H1 (cell line): ENCODE measurements around the gene SLC44A5. TPM values are rescaled to one million over a fixed set of nuclear protein-coding genes. Genes with fewer than 3 reads are reported as not detected.

Source experiments
- CTCF ChIA-PET: fragments of 300-600 bp; sonication (Branson Sonifier 250); formaldehyde crosslinking; loops from one replicate; lab custom pipeline; 2021; ENCODE audit not compliant: partially characterized antibody; lab: Charles Lee
- POLR2A ChIA-PET: fragments of 300-600 bp; sonication (Branson Sonifier 250); formaldehyde crosslinking; loops from one replicate; lab custom pipeline; 2021; ENCODE audit warnings: inconsistent platforms; ENCODE audit not compliant: partially characterized antibody; lab: Charles Lee
- DNase-seq, 2 experiments: peaks; one replicate each; pipeline versions ENCODE4 v3.0.0 to v3.0.0-alpha.2; 2010 to 2022; ENCODE audit warnings: low spot score in 2 of 2, low read depth in 1 of 2, mixed read lengths in 1 of 2
- FAIRE-seq: peaks from 2 replicates; lab custom pipeline; 2011; peaks lifted over from hg19 to GRCh38; lab: Jason Lieb, UNC
- H2AFZ ChIP-seq: 2 replicates; pipeline ENCODE4 v1.8.1; 2012; ENCODE audit warnings: low read length, inconsistent platforms
- H2AK5ac ChIP-seq: 2 replicates; pipeline ENCODE4 v1.6.1; 2013; ENCODE audit warnings: low read depth, low read length
- H2BK120ac ChIP-seq: replicated peaks from 2 replicates; pipeline ENCODE3; 2013; ENCODE audit warnings: low read depth, low read length, inconsistent platforms
- H2BK12ac ChIP-seq: 2 replicates; pipeline ENCODE4 v1.6.1; 2013; ENCODE audit warnings: low read depth, low read length
- H2BK15ac ChIP-seq: 2 replicates; pipeline ENCODE4 v1.6.1; 2013; ENCODE audit warnings: low read length
- H2BK20ac ChIP-seq: 2 replicates; pipeline ENCODE4 v1.6.1; 2013; ENCODE audit warnings: low read length
- H2BK5ac ChIP-seq: 2 replicates; pipeline ENCODE4 v1.6.1; 2013; ENCODE audit warnings: low read depth, low read length
- H3K14ac ChIP-seq: 2 replicates; pipeline ENCODE4 v1.6.1; 2013; ENCODE audit warnings: inconsistent platforms; ENCODE audit not compliant: insufficient read length
- H3K18ac ChIP-seq: 2 replicates; pipeline ENCODE4 v1.6.1; 2013; ENCODE audit warnings: low read length; ENCODE audit errors: extremely low read depth
- H3K23ac ChIP-seq: 2 replicates; pipeline ENCODE4 v1.6.1; 2013; ENCODE audit warnings: inconsistent platforms; ENCODE audit not compliant: insufficient read length
- H3K23me2 ChIP-seq: 2 replicates; pipeline ENCODE4 v1.6.1; 2013; ENCODE audit warnings: low read depth, low read length
- H3K27ac ChIP-seq: 2 replicates; pipeline ENCODE4 v1.6.1; 2011; ENCODE audit warnings: low read depth, low read length, inconsistent platforms
- H3K27me3 ChIP-seq, 4 experiments: replicated peaks in 1 of 4; 1 replicate in 1 of 4; 2 replicates in 3 of 4; pipeline versions ENCODE4 v1.6.1 to v1.8.1; 2011 to 2013; ENCODE audit warnings: low read length in 3 of 4, mild to moderate bottlenecking in 3 of 4, inconsistent platforms in 2 of 4, mixed read lengths in 2 of 4, moderate library complexity in 1 of 4; ENCODE audit not compliant: control insufficient read depth in 3 of 4, insufficient read depth in 3 of 4; ENCODE audit errors: extremely low read depth in 1 of 4
- H3K36me3 ChIP-seq, 4 experiments: 2 replicates each; pipeline versions ENCODE4 v1.6.1 to v1.8.1; 2011 to 2013; ENCODE audit warnings: mild to moderate bottlenecking in 4 of 4, low read length in 3 of 4, moderate library complexity in 2 of 4, control low read depth in 1 of 4, inconsistent platforms in 1 of 4; ENCODE audit not compliant: insufficient read depth in 4 of 4, control insufficient read depth in 2 of 4
- H3K4ac ChIP-seq: replicated peaks from 2 replicates; pipeline ENCODE3; 2013; ENCODE audit warnings: low read length, low read depth, mixed read lengths, inconsistent platforms; ENCODE audit not compliant: insufficient read length
- H3K4me1 ChIP-seq, 4 experiments: replicated peaks in 1 of 4; 1 replicate in 1 of 4; 2 replicates in 3 of 4; pipeline versions ENCODE4 v1.6.1 to v1.8.1; 2011 to 2013; ENCODE audit warnings: low read length in 3 of 4, inconsistent platforms in 2 of 4, mixed read lengths in 1 of 4; ENCODE audit not compliant: insufficient read depth in 4 of 4, control insufficient read depth in 3 of 4
- H3K4me2 ChIP-seq, 2 experiments: 2 replicates each; pipeline versions ENCODE4 v1.6.1 to v1.8.1; 2011 to 2013; ENCODE audit warnings: low read depth in 2 of 2, low read length in 2 of 2, control low read depth in 1 of 2, inconsistent platforms in 1 of 2, mild to moderate bottlenecking in 1 of 2; ENCODE audit not compliant: insufficient read depth in 1 of 2
- H3K4me3 ChIP-seq, 4 experiments: fragments of 200-600, 300-600 bp in 1 of 4; sonication (generic), shearing (Covaris generic), sonication (Bioruptor Twin) in 1 of 4; 2 replicates each; pipeline versions ENCODE4 v1.5.1 to v1.8.1; 2011 to 2016; ENCODE audit warnings: low read length in 4 of 4, low read depth in 3 of 4, control low read depth in 2 of 4, inconsistent platforms in 2 of 4, mild to moderate bottlenecking in 2 of 4, mixed read lengths in 1 of 4, moderate library complexity in 1 of 4; ENCODE audit not compliant: insufficient read depth in 2 of 4; ENCODE audit errors: extremely low read depth in 1 of 4
- H3K56ac ChIP-seq: replicated peaks from 2 replicates; pipeline ENCODE3; 2013; ENCODE audit warnings: low read depth, mild to moderate bottlenecking, mixed read lengths, low read length, inconsistent platforms; ENCODE audit not compliant: insufficient read length
- H3K79me1 ChIP-seq: 2 replicates; pipeline ENCODE4 v1.6.1; 2013; ENCODE audit warnings: low read depth, low read length, control low read depth
- H3K79me2 ChIP-seq, 2 experiments: 2 replicates each; pipeline versions ENCODE4 v1.6.1 to v1.8.1; 2012 to 2013; ENCODE audit warnings: low read length in 2 of 2, mild to moderate bottlenecking in 2 of 2, inconsistent platforms in 1 of 2; ENCODE audit not compliant: insufficient read depth in 2 of 2, control insufficient read depth in 1 of 2
- H3K9ac ChIP-seq, 4 experiments: replicated peaks in 1 of 4; 1 replicate in 1 of 4; 2 replicates in 3 of 4; pipeline versions ENCODE4 v1.6.1 to v1.8.1; 2011 to 2013; ENCODE audit warnings: low read depth in 3 of 4, low read length in 3 of 4, control low read depth in 2 of 4, mild to moderate bottlenecking in 2 of 4, moderate library complexity in 2 of 4, inconsistent platforms in 1 of 4; ENCODE audit errors: extremely low read depth in 1 of 4
- H3K9me3 ChIP-seq, 2 experiments: 2 replicates each; pipeline versions ENCODE4 v1.6.1 to v1.8.1; 2012 to 2013; ENCODE audit warnings: mild to moderate bottlenecking in 2 of 2, moderate library complexity in 2 of 2, control low read depth in 1 of 2, inconsistent platforms in 1 of 2, low read depth in 1 of 2, low read length in 1 of 2, mixed read lengths in 1 of 2; ENCODE audit not compliant: insufficient read depth in 2 of 2
- H4K20me1 ChIP-seq, 2 experiments: replicated peaks in 1 of 2; 2 replicates each; pipeline versions ENCODE3 to v1.8.1; 2011 to 2013; ENCODE audit warnings: inconsistent platforms in 2 of 2, low read length in 2 of 2, mild to moderate bottlenecking in 1 of 2; ENCODE audit not compliant: insufficient read depth in 2 of 2, control insufficient read depth in 1 of 2
- H4K5ac ChIP-seq: 2 replicates; pipeline ENCODE4 v1.6.1; 2013; ENCODE audit warnings: low read length, low read depth, mixed read lengths, inconsistent platforms; ENCODE audit not compliant: insufficient read length
- H4K8ac ChIP-seq: 2 replicates; pipeline ENCODE4 v1.8.0; 2013; ENCODE audit warnings: mild to moderate bottlenecking, moderate library complexity, low read length, inconsistent platforms; ENCODE audit not compliant: insufficient read depth; ENCODE audit errors: extremely low read depth
- H4K91ac ChIP-seq: replicated peaks from 2 replicates; pipeline ENCODE3; 2013; ENCODE audit warnings: low read length, mixed read lengths, inconsistent platforms; ENCODE audit not compliant: insufficient read length
- BRCA1 ChIP-seq: IDR thresholded peaks from 2 replicates; pipeline ENCODE4 v1.6.1; 2012; ENCODE audit warnings: low read depth, low read length, improper control_type of control experiment
- EP300 ChIP-seq, 2 experiments: IDR thresholded peaks; 1 replicate in 1 of 2; 2 replicates in 1 of 2; pipeline ENCODE4 v1.6.1; 2011 to 2012; ENCODE audit warnings: low read depth in 2 of 2, low read length in 2 of 2, mild to moderate bottlenecking in 2 of 2, borderline replicate concordance in 1 of 2, inconsistent platforms in 1 of 2, moderate library complexity in 1 of 2
- EZH2 ChIP-seq: fragments of 200-600 bp; sonication (generic); IDR thresholded peaks from 2 replicates; pipeline ENCODE4 v1.7.1; 2012; ENCODE audit warnings: low read depth, mild to moderate bottlenecking, moderate library complexity, low read length, inconsistent platforms; ENCODE audit not compliant: severe bottlenecking
- HDAC6 ChIP-seq: IDR thresholded peaks from one replicate; pipeline ENCODE4 v1.7.1; 2012; ENCODE audit warnings: low read depth, mild to moderate bottlenecking, inconsistent platforms, low read length, moderate library complexity
- KDM1A ChIP-seq: fragments of 200-600, 300-600 bp; sonication (generic); IDR thresholded peaks from 2 replicates; pipeline ENCODE4 v1.7.1; 2016; ENCODE audit warnings: mild to moderate bottlenecking, low read length, borderline replicate concordance
- POLR2AphosphoS5 ChIP-seq: IDR thresholded peaks from 2 replicates; pipeline ENCODE4 v1.6.1; 2011; ENCODE audit warnings: low read depth, low read length
- RBBP5 ChIP-seq: IDR thresholded peaks from 2 replicates; pipeline ENCODE4 v1.7.1; 2012; ENCODE audit warnings: low read depth, mild to moderate bottlenecking, inconsistent platforms, low read length, moderate library complexity, borderline replicate concordance
- RFX5 ChIP-seq: IDR thresholded peaks from 2 replicates; pipeline ENCODE4 v1.6.1; 2011; ENCODE audit warnings: low read depth, low read length, improper control_type of control experiment, borderline replicate concordance
- RNF2 ChIP-seq: fragments of 200-900, 300-1000 bp; sonication (generic); IDR thresholded peaks from 2 replicates; pipeline ENCODE4 v1.7.1; 2016; ENCODE audit warnings: borderline replicate concordance, low read depth, mild to moderate bottlenecking, antibody characterized with exemption, low read length; ENCODE audit not compliant: poor library complexity, severe bottlenecking; ENCODE audit errors: missing control alignments
- TBP ChIP-seq: IDR thresholded peaks from 2 replicates; pipeline ENCODE4 v1.6.1; 2011; ENCODE audit warnings: low read depth, low read length, improper control_type of control experiment
- WGBS, 2 experiments: shearing (Covaris generic) in 1 of 2; methylation state at CpG; one replicate each; pipeline versions ENCODE4 v1.1.6 to v1.1.7; 2013 to 2015; ENCODE audit warnings: low lambda C conversion rate in 2 of 2, mixed read lengths in 2 of 2, inconsistent platforms in 1 of 2, low coverage in 1 of 2, missing lambda C conversion rate in 1 of 2; ENCODE audit not compliant: insufficient replicate concordance in 2 of 2, insufficient coverage in 1 of 2, insufficient read length in 1 of 2; ENCODE audit errors: extremely low coverage in 1 of 2, missing lambda C conversion rate in 1 of 2; 5-methylcytosine and 5-hydroxymethylcytosine counted together
- polyA plus RNA-seq, 7 experiments: library from polyadenylated mRNA; depleted of rRNA in 3 of 7; stranded (reverse) in 5 of 7; unstranded in 2 of 7; fragments of >200 nt in 5 of 7; fragments of 200-250 nt in 2 of 7; gene quantifications; 1 replicate in 5 of 7; 2 replicates in 1 of 7; 4 replicates in 1 of 7; pipeline versions ENCODE4 v1.2.1 to v1.2.3, GENCODE V29; 2011 to 2013; ENCODE audit warnings: missing spikeins in 2 of 7, mixed read lengths in 2 of 7
- total RNA-seq: library from RNA; stranded (reverse); fragmentation: NEBNext Ultra II Directional; extraction: Animal tissue kit (Norgen Biotek cat#: 25700); gene quantifications from 2 replicates; pipeline ENCODE4 v1.2.1, GENCODE V29; 2021
- TF ChIP-seq, protein P1 (sequence below): IDR thresholded peaks from 2 replicates; pipeline ENCODE4 v1.6.1; 2012; ENCODE audit warnings: low read length, inconsistent platforms

The SLC44A5 gene
- total and polyA plus RNA-seq, 2 of the 8 experiments (the other 6 are each of a cell fraction or from before 2014, with no cell fraction given), result 1.8 to 3.3 TPM

DNA sequence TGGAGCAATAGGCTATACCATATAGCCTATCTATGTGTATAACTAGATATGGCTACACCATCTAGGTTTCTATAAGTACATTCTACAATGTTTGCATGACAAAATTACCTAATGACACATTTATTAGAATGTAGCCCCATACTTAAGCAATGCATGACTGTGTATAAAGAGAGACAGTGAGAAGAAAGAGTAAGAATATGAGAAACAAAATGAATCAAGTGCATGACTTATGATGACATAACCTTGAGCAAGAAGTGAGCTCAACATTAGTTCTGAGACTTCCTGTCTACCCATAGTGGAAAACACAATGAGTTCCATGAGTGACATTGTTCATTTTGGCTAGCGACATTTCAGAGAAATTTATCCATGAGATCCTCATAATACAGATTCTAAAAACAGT is 10.1 kb downstream of the SLC44A5 start:
- 85% methylated on average over 1 of the region's 1 CpG; no CpG with 5 or more reads in 1 of the 2 experiments for WGBS, 2 experiments
- Histone ChIP-seq H3K4me2 (no peak overlapping the region), H3K27me3 (no peaks in the 10 kb centered on the region), H3K79me1 (no peaks in the 10 kb centered on the region), H3K9ac (no peak overlapping the region), H4K8ac (no peak overlapping the region), H3K23ac (no peak overlapping the region), H2AFZ (no peak overlapping the region), H3K36me3 (no peaks in the 10 kb centered on the region), H4K20me1 (no peaks in the 10 kb centered on the region), H2BK5ac (no peak overlapping the region), H2BK20ac (no peak overlapping the region), H2AK5ac (no peak overlapping the region), H3K27ac (no peak overlapping the region), H2BK12ac (no peak overlapping the region), H3K4ac (no peak overlapping the region), H3K56ac (no peak overlapping the region), H4K91ac (no peak overlapping the region), H3K9me3 (no peaks in the 10 kb centered on the region), H4K5ac (no peak overlapping the region), H3K4me3 (no peak overlapping the region), H3K18ac (no peak overlapping the region), H3K14ac (no peak overlapping the region), H3K79me2 (no peaks in the 10 kb centered on the region), H2BK120ac (no peak overlapping the region), H2BK15ac (no peak overlapping the region), H3K23me2 (no peaks in the 10 kb centered on the region; the same call in 1 of the 2 replicates), H3K4me1 (no peaks in the 10 kb centered on the region)
- DNase-seq, result no peak
- no peak for FAIRE-seq
- POLR2A ChIA-PET, result interaction anchor here (1.1 kb wide), 1 partner anchor 9 kb away, joined by 3 read pairs; no protein-coding TSS in a partner anchor
- CTCF ChIA-PET, result interaction anchor here (1.3 kb wide), 1 partner anchor 13 kb away, joined by 4 read pairs; no protein-coding TSS in a partner anchor
- TF ChIP-seq BRCA1 (no peak), EP300 (IDR thresholded peaks at IDR 0.05; ENCODE audit: borderline replicate concordance in 1 of 2, low read depth in 2 of 2, low read length in 2 of 2) (no peak), EZH2 (no peak), RFX5 (no peak), POLR2AphosphoS5 (no peak), RNF2 (no peak), HDAC6 (no peak), KDM1A (no peak), RBBP5 (no peak), TBP (no peak)
- TF ChIP-seq, protein P1, sequence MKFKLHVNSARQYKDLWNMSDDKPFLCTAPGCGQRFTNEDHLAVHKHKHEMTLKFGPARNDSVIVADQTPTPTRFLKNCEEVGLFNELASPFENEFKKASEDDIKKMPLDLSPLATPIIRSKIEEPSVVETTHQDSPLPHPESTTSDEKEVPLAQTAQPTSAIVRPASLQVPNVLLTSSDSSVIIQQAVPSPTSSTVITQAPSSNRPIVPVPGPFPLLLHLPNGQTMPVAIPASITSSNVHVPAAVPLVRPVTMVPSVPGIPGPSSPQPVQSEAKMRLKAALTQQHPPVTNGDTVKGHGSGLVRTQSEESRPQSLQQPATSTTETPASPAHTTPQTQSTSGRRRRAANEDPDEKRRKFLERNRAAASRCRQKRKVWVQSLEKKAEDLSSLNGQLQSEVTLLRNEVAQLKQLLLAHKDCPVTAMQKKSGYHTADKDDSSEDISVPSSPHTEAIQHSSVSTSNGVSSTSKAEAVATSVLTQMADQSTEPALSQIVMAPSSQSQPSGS, result no peak
